Uterus (tissue), 2 donors: ENCODE data around the gene MCMBP.

Experiments used
- CTCF ChIP-seq, 4 experiments: fragments of 200-600 bp in 2 of 4; fragments of 450-650 bp in 2 of 4; sonication (generic) in 2 of 4; IDR thresholded peaks; one replicate each; pipeline ENCODE4 v1.5.1; 2016 to 2019; ENCODE audit warnings: antibody characterized with exemption in 4 of 4, mild to moderate bottlenecking in 2 of 4, moderate library complexity in 1 of 4
- POLR2A ChIP-seq, 2 donors: fragments of 450-650 bp; IDR thresholded peaks; one replicate each; pipeline ENCODE4 v1.6.1; 2016; ENCODE audit warnings: antibody characterized with exemption in 2 of 2, mild to moderate bottlenecking in 1 of 2, moderate library complexity in 1 of 2

DNA sequence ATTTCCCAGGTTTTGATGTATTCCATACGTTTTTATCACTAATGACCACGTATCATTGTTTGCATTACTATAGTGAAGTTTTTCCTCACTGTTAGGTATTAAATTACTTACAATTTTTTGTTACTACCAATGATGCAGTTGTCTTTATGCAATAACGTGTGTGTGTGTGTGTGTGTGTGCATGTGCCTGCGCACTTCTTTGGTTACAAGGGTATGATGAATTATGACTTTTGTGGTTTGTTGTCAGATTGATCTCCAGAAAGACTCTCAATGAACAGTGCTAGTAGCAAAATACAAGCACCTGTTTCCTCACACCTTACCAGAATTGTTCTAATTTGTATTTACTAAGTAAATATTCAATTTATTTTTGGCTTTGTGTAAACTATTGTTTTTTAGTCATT, 51.5 kb downstream of the MCMBP start:
- TF ChIP-seq POLR2A (IDR thresholded peaks at IDR 0.05): no peak
- TF ChIP-seq CTCF (IDR thresholded peaks at IDR 0.05): no peak
